OCI-LY3 (cell line): ENCODE measurements around the gene BRWD1.

ENCODE experiments used
- H2AFZ ChIP-seq: fragments of 200-600, 300-600 bp; shearing (Covaris generic); 2 replicates; pipeline ENCODE4 v1.6.0; 2014; ENCODE audit warnings: antibody characterized with exemption, low read depth, low read length
- H3K27ac ChIP-seq: fragments of 200-600, 300-600 bp; sonication (generic); 2 replicates; pipeline ENCODE4 v1.5.1; 2014; ENCODE audit warnings: mild to moderate bottlenecking, low read length, moderate library complexity, mixed read lengths
- H3K27me3 ChIP-seq: fragments of 200-600, 300-600 bp; sonication (generic); 2 replicates; pipeline ENCODE4 v1.6.1; 2014; ENCODE audit warnings: low read depth, low read length, mixed read lengths
- H3K36me3 ChIP-seq: fragments of 200-600, 300-600 bp; sonication (generic); replicated peaks from 2 replicates; pipeline ENCODE3; 2014; ENCODE audit warnings: low read depth, low read length, mixed read lengths
- H3K4me1 ChIP-seq: fragments of 300-600, 200-600 bp; sonication (generic); 2 replicates; pipeline ENCODE4 v1.6.1; 2014; ENCODE audit warnings: low read length, mixed read lengths
- H3K4me2 ChIP-seq: fragments of 200-600, 300-600 bp; sonication (generic); 2 replicates; pipeline ENCODE4 v1.6.1; 2014; ENCODE audit warnings: low read length, mixed read lengths
- H3K4me3 ChIP-seq: fragments of 300-600, 200-600 bp; sonication (generic); 2 replicates; pipeline ENCODE4 v1.5.1; 2014; ENCODE audit warnings: antibody characterized with exemption, mild to moderate bottlenecking, low read length, moderate library complexity
- H3K79me2 ChIP-seq: fragments of 300-600, 200-600 bp; shearing (Covaris generic); 2 replicates; pipeline ENCODE4 v1.6.1; 2014; ENCODE audit warnings: mild to moderate bottlenecking, low read length, mixed read lengths
- H3K9ac ChIP-seq: fragments of 300-600, 200-600 bp; shearing (Covaris generic); 2 replicates; pipeline ENCODE4 v1.6.0; 2014; ENCODE audit warnings: mild to moderate bottlenecking, low read length, moderate library complexity
- H3K9me3 ChIP-seq: fragments of 200-600, 300-600 bp; shearing (Covaris generic); 2 replicates; pipeline ENCODE4 v1.6.1; 2014; ENCODE audit warnings: low read length, mixed read lengths; ENCODE audit not compliant: insufficient read depth
- H4K20me1 ChIP-seq: fragments of 200-600, 300-600 bp; sonication (generic); 2 replicates; pipeline ENCODE4 v1.6.1; 2016; ENCODE audit warnings: low read length, mixed read lengths; ENCODE audit not compliant: insufficient read depth
- CTCF ChIP-seq: fragments of 200-600, 300-600 bp; sonication (generic); IDR thresholded peaks from 2 replicates; pipeline ENCODE4 v1.5.1; 2014; ENCODE audit warnings: antibody characterized with exemption, low read length, low read depth
- EZH2phosphoT487 ChIP-seq: fragments of 200-600 bp; shearing (Covaris generic); IDR thresholded peaks from 2 replicates; pipeline ENCODE4 v1.6.1; 2018; ENCODE audit warnings: antibody characterized with exemption, mixed run types, low read depth

BRWD1 gene

DNA sequence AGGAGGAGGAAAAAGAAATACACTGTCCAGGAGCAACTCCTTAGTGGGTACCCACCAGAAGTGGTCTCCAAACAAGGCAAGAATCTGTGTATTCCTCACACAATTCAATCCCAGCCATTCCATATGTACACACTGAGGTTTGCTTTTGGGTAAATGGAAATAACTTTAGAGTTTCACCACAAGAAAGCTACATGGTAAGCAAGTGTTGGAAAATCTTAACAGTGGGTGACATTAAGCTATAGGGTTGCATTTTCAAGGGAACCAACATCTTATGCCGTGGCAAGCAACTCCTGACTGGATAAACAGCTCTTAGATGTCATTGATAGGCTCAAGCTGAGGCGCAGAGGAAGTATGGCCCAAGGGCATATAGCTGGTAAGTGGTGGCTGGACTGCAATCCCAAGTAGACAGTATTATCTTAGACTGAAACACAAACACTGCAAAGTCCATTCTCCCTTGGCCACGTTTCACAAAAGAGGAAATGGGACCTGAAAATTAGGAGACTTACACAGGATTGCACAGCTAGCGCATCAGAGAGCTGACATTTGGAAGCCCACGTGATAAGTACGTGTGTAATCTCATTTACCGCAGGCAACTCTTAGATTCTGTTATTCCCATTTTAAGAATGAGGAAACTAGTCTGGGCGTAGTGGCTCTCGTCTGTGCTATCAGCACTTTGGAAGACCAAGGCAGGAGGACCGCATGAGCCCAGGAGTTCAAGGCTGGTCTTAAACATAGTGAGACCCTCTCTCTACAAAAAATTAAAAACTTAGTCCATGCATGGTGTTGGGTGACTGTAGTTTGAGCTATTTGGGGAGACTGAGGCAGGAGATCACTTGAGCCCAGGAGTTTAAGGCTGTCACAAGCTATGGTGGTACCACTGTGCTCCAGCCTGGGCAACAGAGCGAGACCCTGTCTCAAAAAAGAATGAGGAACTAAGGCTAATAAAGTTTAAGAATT is 4.0 kb upstream of the BRWD1 start:
- no peak for TF ChIP-seq EZH2phosphoT487
- TF ChIP-seq CTCF: no peak
- Histone ChIP-seq H3K4me3 (no peak overlapping the region), H3K27ac (no peak overlapping the region), H3K4me1 (peaks cover 4% of the 10 kb centered on the region; the same call in 1 of the 2 replicates), H3K79me2 (peaks cover 16% of the 10 kb centered on the region; the same call in 1 of the 2 replicates), H4K20me1 (no peaks in the 10 kb centered on the region), H3K9me3 (no peaks in the 10 kb centered on the region), H2AFZ (no peak overlapping the region), H3K9ac (no peak overlapping the region), H3K27me3 (no peaks in the 10 kb centered on the region), H3K36me3 (no peaks in the 10 kb centered on the region), H3K4me2 (no peak overlapping the region)

GRCh38 chr21:39316729-39317128 is 3.3 kb upstream of the BRWD1 start:
- H3K27ac ChIP-seq: no peak overlapping the region
- no peak overlapping the region for H3K9ac ChIP-seq
- H3K79me2 ChIP-seq: peaks cover 22% of the 10 kb centered on the region
- TF ChIP-seq CTCF: no peak
- no peak for TF ChIP-seq EZH2phosphoT487
- peaks cover 9% of the 10 kb centered on the region; the same call in 1 of the 2 replicates for H3K4me1 ChIP-seq
- H2AFZ ChIP-seq: no peak overlapping the region
- peaks cover 4% of the 10 kb centered on the region for H3K36me3 ChIP-seq
- H3K27me3 ChIP-seq: no peaks in the 10 kb centered on the region
- H4K20me1 ChIP-seq: peaks cover 5% of the 10 kb centered on the region
- no peak overlapping the region for H3K4me3 ChIP-seq
- no peaks in the 10 kb centered on the region for H3K9me3 ChIP-seq
- no peak overlapping the region for H3K4me2 ChIP-seq

DNA sequence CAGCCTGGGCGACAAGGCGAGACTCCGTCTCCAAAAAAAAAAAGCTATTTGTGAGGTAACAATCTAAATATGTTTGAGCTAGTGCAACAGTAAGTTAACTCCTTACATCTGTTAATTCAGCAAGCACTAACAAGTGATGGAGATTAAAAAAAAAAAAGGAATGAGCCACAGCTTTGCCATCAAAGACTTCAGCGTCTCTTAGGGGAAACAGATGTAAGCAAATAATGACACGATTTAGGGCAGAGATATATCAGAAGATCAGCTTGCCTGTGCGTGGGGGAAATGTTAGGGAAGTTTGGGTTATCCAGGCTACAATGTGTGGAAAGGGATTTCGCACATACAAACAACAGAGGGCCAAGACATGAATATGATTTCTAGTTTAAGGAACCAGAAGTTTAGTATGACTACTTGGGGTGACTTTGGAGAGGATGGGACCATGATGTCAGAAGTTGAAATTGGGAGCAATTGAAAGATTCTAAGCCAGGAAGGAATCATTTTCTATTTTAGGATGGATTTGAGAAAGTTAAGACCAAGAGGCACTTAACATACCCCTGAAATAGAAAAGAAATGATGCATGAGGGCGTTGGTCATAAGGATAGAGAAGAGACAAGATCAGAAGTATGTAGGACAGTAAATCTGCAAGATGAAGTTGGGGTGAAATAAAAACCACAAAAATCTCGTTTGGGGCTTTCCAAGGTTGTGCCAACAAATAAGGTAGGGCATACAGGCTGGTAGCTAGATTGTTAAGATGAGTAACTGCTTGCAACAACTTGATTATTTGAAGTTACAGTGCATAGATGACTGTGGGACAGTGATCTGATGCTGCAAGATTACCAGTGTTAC is 2.4 kb upstream of the BRWD1 start:
- peaks cover 31% of the 10 kb centered on the region for H3K79me2 ChIP-seq
- H2AFZ ChIP-seq: no peak overlapping the region
- H3K4me1 ChIP-seq: peaks cover 9% of the 10 kb centered on the region; the same call in 1 of the 2 replicates
- no peaks in the 10 kb centered on the region for H3K27me3 ChIP-seq
- no peaks in the 10 kb centered on the region for H3K9me3 ChIP-seq
- TF ChIP-seq EZH2phosphoT487 (no peak), CTCF (no peak)
- H3K27ac ChIP-seq: no peak overlapping the region
- no peak overlapping the region for H3K4me2 ChIP-seq
- peaks cover 11% of the 10 kb centered on the region for H4K20me1 ChIP-seq
- H3K9ac ChIP-seq: no peak overlapping the region
- no peak overlapping the region for H3K4me3 ChIP-seq
- H3K36me3 ChIP-seq: peaks cover 5% of the 10 kb centered on the region
